Choroid plexus epithelial cell (primary cell): Measurements from ENCODE around the gene HMGCS1.
A peak's percentile ranks its signal among the peaks of the same experiment; 100 is the strongest.

Experiments
- DNase-seq: peaks from one replicate; pipeline ENCODE4 v3.0.0-alpha.2; 2010; ENCODE audit warnings: low read depth
- H3K4me3 ChIP-seq: 2 replicates; pipeline ENCODE4 v1.5.1; 2011; ENCODE audit warnings: low read depth, mild to moderate bottlenecking, control low read depth, low read length, moderate library complexity
- TF ChIP-seq, protein P1 (sequence below): conservative IDR thresholded peaks from 2 replicates; pipeline ENCODE4 v1.5.1; 2011; ENCODE audit warnings: low read depth, mild to moderate bottlenecking, control low read depth, inconsistent platforms, low read length, moderate library complexity

The HMGCS1 gene

DNA sequence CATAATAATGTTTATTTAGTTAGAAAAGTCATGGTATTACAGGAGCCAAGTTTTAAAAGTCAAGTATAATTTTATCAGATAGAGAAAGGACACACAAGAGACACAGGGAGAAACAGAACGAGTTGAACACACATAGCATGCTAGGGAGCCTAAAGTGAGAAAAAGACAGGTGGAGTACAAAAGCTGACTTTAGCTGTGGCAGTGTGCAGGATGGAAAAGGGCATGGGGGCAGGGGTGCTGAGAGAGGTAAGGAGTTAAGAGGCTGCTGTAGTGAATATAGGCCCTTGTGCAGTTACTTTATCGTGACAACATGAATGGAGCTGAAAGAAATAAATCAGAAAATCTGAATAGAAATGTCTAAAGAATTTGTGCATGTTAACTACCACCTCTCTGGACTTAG is 18.0 kb downstream of the HMGCS1 start:
- DNase-seq, result no peak
- no peak overlapping the region for H3K4me3 ChIP-seq
- TF ChIP-seq, protein P1, sequence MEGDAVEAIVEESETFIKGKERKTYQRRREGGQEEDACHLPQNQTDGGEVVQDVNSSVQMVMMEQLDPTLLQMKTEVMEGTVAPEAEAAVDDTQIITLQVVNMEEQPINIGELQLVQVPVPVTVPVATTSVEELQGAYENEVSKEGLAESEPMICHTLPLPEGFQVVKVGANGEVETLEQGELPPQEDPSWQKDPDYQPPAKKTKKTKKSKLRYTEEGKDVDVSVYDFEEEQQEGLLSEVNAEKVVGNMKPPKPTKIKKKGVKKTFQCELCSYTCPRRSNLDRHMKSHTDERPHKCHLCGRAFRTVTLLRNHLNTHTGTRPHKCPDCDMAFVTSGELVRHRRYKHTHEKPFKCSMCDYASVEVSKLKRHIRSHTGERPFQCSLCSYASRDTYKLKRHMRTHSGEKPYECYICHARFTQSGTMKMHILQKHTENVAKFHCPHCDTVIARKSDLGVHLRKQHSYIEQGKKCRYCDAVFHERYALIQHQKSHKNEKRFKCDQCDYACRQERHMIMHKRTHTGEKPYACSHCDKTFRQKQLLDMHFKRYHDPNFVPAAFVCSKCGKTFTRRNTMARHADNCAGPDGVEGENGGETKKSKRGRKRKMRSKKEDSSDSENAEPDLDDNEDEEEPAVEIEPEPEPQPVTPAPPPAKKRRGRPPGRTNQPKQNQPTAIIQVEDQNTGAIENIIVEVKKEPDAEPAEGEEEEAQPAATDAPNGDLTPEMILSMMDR, result no peak

DNA sequence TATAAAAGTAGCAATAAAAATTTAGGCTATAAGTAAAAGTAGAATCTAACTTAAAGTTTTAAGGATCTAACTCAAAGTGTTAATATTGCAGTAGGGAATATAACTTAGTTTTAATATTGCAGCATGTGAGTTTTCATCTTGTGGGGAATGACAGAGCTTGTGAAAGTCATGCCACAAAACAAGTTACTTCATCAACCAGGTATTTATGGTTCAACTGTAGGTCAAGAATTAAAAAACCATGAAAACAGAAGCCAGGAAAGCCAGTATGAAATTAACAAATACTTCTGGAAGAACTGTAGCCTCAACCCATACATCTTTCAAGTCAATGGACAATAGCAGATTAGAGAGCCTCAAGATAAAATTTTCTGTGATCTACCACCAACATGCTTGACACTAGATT is 19.0 kb downstream of the HMGCS1 start:
- peak; percentile 92 for DNase-seq
- TF ChIP-seq, protein P1, result no peak
- no peak overlapping the region for H3K4me3 ChIP-seq

DNA sequence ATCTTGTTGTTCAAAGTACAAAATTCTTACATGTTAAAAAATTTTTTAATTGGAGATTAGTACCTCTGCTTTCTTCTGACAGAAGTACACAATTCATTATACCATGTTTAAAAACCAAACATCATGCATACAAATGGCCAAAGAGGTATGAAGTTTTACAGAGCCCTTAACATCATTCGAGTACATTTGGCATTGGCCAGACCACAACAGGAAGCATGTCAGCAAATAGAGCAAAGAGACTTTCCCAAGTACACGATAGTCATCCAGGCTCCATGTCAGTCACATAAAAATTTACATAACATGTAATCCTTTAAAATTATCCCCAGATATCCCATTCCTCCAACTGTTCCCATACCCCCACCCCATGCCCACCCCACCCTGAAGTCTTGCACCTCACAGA is 22.5 kb downstream of the HMGCS1 start:
- TF ChIP-seq, protein P1, result no peak
- H3K4me3 ChIP-seq, result no peak overlapping the region
- peak; percentile 55 for DNase-seq

DNA sequence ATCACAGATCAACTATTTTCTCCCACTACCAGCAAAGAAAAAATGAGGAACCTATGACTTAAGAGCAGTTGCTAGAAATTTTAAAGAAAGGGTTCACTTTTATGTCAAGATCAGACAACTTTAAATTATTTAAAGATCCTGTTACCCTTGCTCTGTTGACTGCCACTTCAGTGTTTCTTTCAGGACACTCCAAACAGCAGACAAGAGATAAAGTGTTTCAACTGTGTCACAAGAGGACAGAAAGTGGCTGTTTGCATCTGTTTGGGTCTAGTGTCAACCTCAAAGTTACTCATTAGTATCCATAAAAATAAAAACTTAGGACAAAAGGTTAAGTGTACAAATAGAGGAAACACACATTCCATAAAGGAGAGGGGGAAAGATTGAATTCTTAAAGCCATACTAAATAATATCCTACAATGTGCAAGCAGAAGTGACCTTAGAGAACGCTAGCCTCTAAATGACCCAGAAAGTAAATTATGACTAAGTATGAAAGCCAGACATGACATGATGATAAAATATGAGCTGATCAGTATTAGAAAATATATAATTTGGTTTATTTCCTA is 24.9 kb downstream of the HMGCS1 start:
- no peak overlapping the region for H3K4me3 ChIP-seq
- no peak for DNase-seq
- TF ChIP-seq, protein P1, result no peak

DNA sequence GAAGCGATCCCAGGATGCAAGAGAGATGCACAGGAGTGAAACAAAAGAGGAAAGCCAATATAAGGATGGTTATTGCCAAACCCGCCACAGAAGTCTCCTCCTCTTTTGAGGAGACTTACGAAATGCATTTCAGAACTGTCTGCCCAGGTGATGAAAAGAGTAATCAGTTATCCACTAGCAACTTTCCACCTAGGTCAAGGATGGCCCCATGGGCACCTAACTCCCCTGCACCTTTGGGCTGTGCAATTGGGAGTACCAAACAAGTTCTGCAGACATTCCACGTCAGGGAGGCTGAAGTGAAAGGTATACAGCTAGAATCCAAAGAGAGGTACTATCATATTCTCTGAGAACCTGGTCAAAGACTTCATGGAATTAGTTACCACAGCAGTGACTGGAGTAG is 25.7 kb downstream of the HMGCS1 start:
- H3K4me3 ChIP-seq, result no peak overlapping the region
- TF ChIP-seq, protein P1, result no peak
- DNase-seq, result no peak

DNA sequence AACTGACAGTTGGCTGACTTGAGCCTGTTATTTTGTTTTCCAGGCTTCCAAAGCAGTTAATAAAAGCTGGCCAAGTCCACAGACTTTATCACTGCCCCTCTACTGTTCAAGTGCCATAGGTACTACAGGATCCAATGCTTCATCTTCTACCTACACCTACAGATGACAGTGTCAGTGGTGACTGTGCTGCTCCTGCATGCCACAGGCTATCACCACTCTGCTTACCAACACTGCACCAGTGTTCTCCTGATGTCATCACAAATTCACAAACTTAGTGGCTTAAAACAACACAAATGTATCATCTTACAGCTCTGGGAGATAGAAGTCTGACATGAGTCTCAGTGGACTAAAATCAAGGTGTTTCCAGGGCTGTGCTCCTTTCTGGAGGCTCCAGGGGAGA is 26.6 kb downstream of the HMGCS1 start:
- TF ChIP-seq, protein P1, result no peak
- no peak overlapping the region for H3K4me3 ChIP-seq

DNA sequence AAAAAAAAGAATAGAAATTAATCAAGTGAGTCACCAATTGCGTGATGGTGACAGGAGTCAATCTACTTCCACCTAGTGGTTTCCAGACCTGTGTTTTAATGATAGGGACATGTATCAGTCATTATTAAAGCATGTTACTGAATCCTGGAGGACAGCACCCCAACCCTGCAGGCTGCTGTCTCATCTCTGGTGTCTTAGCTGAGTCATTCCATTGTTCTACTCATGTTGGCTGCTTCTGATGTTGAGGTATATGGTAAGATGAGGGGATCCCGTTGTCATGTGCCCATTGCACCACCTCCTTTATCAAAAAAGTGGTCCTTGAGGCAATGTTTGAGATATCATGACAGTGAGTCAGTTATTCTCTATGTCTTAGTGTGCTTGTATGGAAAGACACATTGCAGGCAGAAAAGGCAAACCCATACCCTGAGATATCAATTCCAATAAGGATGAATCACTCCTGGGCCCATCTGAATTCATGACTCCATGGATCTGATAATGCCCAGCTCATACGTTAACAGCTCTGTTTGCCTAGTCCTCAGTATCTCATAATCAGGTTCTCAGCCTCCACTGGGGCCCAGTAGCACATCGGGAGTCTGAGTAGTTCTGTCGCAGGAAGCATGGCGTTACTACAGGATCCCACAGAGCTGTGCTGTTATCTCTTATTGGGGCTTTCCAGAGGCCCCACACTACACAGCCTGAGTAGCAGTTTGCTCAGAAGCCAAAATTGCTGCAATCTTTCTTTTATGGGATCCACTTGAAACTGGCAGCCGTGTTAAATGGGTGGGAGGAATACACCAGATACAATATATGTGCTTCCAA is 31.2 kb downstream of the HMGCS1 start:
- DNase-seq, result no peak
- TF ChIP-seq, protein P1, result no peak

More for the DNA sequence above, 26.6 kb downstream of the HMGCS1 start:
- DNase-seq, result no peak

More for the DNA sequence above, 31.2 kb downstream of the HMGCS1 start:
- H3K4me3 ChIP-seq, result no peak overlapping the region
